GM11168 (cell line): Measurements from ENCODE around the gene MAPRE2.
"Not testable (repeated sequence)": the region's sequence is repeated elsewhere in the genome, so short reads cannot be mapped to it uniquely, and the experiment has no call there.

ENCODE experiments used
- in situ Hi-C: fragments of 300-500 bp; cut with MboI; formaldehyde crosslinking; loops from one replicate; pipeline ENCODE4 v1.12.0; 2022; ENCODE audit warnings: low sequenced_read_pairs; ENCODE audit not compliant: unreplicated experiment

Gene MAPRE2

DNA sequence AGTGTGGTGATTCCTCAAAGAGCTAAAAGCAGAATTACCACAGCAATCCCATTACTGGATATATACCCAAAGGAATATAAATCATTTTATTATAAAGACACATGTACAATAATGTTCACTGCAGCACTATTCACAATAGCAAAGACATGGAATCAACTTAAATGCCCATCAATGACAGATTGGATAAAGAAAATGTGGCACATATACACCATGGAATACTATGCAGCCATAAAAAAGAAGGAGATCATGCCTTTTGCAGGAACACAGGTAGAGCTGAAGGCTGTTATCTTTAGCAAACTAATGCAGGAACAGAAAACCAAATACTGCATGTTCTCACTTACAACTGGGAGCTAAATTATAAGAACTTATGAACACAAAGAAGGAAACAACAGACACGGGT lies 129.1 kb downstream of the MAPRE2 start:
- in situ Hi-C loops = not testable (repeated sequence)

DNA sequence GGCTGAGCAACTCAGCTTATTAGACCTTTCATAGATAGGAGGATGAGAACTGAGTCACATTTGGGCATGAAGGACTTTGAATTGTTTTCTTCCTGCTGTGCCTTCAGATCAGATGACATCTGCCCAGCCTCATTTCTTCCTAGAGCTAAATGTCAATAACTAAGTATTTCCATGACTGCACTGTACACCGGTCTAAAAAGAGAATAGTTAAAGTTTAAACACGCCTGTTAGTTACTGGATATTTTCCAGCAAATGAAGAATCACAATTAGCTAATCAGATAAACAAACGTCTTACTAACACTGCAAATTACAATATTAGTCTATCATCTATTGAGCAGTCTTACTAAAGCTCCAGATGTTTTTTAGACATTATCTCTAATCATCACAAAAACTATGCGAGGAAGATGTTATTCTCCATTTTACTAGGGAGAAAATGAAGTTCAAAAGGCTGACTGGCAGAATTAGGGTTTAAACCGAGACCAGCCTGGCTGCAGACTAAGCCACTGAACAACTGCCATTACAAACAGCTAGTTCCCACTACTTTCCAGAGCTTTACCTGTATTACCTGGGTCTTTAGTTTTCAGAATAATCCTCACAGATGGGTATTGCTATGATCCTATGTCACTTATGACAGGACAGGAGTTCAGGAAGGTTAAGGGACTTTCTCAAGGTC lies 130.2 kb downstream of the MAPRE2 start:
- in situ Hi-C loops = no loop called here

DNA sequence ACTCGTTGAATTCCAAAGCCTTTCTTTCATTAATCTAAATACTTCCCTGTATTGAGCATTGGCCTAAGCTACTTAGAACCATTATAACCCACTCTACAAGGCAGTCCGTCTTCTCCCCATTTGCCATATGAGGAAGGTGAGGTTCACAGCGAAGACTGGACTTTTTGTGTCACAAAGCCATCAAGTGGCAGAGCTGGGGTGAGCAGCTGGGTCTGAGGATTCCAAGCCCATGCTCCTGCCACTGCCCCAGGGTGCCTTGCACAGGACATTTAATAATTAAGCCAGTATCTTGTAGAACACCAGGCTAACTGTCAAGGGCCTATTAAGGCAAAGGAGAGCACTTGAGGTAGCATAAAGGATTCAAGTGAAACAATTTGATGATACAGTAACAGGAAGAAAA lies 130.8 kb downstream of the MAPRE2 start:
- in situ Hi-C loops = no loop called here

DNA sequence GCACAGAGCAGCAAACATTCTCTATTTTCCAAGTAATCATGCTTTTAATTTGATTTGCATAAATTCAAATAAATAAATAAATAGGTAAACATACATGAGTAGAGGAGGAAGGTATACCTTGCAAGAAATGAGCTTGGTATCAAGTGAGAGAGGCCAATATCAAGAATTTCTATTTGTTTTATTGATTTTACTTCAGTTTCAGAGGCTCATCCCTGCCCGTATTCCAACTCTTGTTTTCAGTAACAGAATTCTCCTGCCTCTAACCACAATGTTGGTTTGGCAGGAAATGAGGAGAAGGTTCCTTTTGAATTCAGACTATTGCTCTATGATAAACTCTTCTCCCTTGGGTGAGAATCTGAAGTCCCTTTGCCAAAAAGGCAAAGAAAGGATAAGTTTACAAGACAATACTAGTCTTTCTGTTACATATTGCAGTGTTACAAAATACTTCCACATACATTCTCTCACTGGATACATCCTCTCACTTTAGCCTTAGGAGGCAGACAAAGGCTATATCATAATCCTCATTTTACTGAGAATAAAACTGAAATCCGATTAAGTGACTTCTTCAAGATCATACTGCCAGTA lies 131.3 kb downstream of the MAPRE2 start:
- in situ Hi-C loops = no loop called here

DNA sequence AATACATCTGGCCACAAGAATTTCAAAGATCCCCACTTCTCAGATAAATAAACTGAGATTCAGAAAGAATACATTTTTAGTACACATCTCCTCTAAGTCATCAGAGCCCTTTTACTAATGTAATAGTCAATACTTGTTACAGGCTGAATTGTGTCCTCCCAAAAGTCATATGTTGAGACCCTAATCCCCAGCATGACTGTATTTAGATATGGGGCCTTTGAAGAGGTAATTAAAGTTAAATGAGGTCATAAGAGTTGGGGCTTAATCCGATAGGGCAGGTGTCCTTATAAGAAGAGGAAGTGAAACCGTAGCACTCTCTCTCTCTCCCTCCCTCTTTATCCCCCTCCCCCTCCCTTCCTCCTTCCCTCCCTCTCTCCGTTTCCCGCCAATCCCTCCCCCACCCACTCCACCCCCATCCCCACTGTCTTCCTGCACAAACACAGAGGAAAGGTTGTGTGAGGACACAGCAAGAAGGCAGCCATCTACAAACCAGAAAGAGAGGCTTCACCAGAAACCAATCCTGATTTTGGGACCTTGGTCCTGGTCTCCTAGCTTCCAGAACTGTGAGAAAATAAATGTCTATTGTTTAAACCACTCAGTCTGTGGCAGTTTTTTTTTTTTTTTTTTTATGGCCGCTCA lies 133.0 kb downstream of the MAPRE2 start:
- in situ Hi-C loops = no loop called here

DNA sequence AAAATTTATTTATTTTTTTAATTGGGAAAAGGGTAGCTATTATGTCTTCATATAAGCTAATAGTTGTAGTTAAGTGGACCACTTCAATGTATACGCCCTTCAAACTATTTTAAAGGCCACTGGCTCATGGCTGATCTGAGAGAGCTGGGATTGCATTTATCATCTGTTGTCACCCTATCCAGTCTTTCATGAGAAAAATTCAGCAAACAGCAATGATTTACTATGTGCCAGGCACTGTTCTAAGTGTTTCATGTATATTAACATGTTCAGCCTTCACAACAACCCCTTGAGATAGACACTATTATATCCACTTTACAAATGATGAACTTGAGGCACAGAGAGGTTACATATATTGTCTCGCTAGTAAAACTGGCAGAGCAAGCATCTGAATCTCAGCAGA lies 133.5 kb downstream of the MAPRE2 start:
- in situ Hi-C loops = no loop called here

DNA sequence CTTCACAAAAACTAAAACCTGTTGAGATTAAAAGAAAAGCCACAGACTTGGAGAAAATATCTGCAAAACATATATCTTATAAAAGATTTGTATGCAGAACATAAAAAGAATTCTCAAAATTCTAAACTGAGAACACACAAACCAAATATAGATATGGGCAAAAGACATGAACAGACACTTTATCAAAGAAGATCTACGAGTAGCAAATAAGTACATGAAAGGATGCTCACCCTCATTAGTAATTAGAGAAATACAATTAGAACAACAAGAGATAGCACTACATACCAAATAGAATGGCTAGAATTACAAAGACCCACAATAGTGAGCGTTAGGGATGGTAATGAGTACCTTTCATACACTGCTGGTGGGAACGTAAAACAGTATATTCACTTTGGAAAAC lies 135.7 kb downstream of the MAPRE2 start:
- in situ Hi-C loops = no loop called here

DNA sequence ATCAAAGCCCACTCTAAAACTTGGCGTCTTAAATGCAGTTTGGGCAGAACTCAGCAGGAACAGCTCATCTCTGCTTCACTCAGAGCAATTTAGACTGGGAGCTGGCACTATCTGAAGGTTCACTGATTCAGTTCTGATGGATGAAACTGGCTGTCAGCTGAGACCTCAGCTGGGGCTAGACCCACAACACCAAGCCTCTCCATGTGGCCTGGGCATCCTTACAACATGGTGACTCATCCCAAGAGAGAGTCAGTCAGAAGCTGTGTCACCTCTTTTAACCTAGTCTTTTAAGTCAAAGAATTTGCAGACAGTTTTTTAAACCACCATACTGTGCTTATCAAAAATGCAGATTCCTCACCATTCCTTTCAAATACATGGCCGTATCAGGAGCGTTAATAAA lies 137.0 kb downstream of the MAPRE2 start:
- in situ Hi-C loops = no loop called here

DNA sequence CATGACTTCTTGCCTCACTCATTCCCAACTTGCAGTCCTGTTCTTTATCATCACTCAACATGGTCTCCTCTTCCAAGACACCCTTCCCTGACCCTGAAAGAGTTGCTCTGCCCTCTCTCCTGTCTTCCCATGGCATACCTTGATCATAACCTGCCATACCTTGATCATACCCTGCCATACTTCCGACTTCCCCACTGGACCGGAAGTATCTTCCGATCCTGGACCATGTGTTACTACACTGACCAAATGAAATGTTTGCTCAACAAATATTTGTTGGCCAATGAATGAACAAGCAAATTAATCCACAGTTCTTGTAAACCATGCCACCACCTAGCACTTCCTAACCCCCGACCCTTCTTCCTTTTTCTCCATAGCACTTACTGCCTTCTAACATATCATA lies 138.7 kb downstream of the MAPRE2 start:
- in situ Hi-C loops = no loop called here

DNA sequence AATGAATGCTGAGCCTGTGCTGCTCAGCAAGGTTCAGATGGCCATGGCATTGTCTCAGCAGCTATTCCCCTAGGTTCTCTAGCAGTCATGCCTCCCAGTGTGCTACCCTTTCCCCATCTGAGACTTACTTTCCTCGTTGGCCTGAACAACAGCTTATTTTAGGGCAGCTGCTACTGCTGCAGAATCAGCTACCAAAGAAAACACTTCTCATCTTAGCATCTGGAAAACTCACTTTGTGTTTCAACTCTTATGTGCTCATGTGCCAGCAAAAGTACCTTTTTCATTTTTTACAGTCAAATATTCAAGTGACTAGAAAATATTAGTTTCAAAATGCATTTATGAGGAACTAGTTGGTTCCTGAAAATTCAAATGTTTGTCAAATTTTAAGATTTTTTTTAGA lies 139.2 kb downstream of the MAPRE2 start:
- in situ Hi-C loops = no loop called here

DNA sequence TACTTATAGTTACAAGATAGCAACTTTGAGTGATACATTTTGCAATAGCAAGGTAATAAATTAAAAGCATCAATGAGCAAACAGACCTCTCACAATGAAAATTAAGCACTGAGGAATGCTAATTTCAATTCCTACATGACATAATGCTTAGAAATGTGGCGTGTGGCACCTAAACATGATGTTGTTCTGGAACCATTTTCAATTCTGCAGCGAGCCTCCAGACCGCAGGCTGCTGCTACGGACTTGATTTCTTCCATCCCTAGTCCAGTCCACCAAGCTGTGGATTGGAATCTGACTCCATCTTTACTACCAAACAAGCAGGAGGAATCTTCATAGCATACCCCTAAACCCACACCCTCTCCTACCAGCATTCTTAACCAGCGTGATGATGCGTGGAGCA lies 140.9 kb downstream of the MAPRE2 start:
- in situ Hi-C loops = no loop called here

DNA sequence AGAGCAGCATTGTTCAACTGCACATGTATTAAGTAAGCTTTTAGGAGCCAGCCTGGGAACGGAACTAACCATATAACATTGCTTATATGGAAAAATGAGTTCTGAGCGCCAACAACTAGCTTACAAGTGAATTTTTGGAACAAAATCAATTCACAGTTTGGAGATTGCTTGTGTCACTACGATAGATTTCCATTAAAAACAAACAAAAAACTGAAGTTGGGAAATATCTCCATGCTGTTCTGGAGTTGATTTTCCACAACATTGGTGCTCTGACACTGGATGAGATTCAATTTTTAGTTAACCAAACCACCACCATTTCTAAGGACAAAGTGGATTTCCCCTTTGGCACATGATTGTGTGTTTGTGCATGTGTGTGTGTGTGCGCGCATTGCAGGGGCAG lies 142.7 kb downstream of the MAPRE2 start:
- in situ Hi-C loops = no loop called here

DNA sequence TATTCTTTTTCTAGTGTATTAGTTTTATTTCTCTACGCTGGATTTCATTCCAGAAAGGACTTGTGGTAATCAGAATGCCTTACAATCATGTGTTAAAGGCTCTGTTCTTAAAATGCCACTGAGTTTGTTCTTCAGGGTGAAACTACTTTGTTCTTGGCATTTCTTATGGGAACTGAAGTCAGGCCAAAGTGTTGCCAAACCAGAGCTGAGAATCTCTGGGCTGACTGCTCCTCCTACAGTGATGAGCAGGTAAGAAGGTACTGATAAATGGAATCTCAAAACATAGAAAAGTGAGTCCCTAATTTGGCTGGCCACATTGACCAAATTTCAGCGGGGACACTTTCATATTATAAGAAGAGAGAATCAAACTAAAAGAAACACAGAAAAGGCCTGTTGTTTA lies 144.6 kb downstream of the MAPRE2 start:
- in situ Hi-C loops = no loop called here

DNA sequence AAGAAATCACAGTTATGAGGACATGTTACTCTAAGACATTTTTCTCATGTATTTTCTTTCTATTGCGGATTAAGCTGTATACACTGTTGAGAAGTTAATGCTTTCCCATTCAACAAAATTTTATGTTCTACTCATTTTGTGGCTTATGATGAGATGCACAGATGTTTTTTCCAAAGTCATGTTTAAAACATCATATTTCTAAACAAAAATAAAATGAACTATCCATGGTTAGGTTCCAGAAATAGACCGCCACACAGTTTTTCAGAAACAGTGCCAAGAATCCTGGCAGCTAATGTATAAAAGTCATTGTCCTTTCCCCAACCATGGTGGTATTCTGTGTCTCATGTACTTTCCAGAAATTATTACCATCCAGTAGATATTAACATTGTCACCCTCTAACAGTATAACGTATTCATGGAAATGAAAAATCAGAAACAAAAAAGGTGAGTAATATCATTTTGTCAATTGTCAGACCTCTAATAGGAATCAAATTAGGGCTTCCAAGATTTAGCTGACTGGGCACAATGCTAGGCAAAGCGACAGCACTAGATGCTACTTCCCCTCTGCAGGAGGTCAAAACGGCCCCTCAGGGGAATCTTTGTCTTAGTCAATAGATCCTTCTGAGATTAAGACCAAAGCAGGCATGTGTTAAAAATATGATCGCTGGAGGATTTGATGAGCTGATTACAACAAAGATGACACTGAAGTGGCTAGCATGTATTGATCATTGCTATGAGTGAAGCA lies 145.2 kb downstream of the MAPRE2 start:
- in situ Hi-C loops = no loop called here

DNA sequence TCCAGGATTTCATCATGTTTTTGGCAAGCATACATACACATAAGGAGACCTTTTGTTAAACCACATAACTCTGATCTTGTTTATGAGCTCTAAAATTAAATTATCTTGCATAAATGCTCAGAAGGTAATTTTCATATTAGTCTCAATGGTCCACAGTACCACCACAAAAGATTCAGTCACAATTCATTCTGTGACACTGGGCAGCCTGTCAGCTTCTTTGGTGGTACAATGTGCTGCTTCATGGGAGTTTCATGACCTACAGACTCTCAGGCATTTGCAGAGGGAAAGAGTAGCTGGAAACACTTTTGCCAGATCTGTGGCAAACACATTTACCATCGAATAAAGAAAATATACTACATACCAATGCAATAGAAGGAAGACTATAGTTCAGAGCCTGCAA lies 148.3 kb downstream of the MAPRE2 start:
- in situ Hi-C loops = no loop called here

DNA sequence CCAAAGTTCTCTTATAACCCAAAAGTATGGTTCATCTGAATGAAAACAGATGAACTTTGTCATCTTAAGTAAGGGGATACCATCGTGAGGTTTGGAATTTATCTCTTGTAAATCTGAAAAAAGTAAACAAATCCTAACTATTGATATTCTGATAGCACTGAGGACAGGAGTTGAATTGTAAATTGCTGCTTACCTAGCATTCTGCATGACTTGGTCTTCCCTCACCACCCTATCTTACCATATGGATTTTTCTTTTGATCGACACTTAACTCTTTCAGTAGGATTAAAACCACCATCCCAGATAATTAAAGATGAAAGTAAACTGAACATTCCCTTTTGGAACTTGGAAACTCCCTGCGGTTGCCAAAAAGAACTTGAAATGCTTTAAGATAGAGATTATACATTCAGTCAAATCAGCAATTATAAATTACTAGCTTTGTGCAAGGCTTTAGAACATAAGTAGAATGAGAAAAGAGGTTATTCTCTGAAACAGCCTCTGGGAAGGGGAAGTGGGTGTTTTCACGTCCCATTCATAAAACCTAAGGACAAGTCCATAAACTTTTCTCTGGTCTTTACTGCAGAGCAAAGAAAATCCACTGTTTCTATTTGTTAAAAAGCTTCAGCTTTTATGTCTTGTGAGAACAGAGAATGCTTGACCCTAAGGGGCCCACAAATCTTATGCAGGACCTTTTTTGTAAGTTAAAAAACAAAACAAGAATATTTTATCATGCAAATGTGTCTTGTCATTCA lies 149.9 kb downstream of the MAPRE2 start:
- in situ Hi-C loops = no loop called here

DNA sequence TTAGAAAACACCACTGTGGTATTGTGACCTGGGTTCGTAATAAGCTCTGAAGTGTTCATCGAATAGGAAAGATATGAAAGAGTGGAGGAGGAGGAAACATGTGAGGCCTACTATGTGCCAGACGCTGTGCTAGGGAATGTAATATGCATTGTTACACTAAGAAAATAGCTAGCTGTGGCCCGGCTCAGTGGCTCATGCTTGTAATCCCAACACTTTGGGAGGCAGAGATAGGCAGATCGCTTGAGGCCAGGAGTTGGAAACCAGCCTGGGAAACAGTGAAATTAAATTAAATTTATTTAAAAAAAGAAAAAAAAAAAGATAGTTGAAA lies 150.4 kb downstream of the MAPRE2 start:
- in situ Hi-C loops = no loop called here

DNA sequence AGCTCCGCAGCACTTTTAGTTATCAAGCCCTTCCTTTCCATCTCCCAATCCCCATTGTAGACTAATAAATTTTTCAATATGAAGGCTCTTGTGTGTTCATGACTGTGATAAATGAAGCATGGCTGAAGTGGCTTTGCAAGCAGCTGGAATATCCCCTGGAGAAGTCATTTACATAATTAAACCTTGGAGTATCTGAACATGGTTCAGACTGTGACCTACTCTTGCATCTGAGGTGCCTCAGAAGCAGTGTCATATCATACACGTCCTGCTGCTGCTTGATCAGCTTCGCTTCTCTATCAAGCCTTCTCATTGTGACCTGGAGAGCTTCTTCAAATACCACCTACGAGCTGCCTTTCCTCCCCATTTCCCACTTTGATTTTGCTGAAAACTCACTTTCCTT lies 151.2 kb downstream of the MAPRE2 start:
- in situ Hi-C loops = no loop called here
